ENCODE results near the gene TTLL12.

The TTLL12 gene

GRCh38 chr22:43217285-43218030 is 30.5 kb upstream of the TTLL12 start:
- TF ChIP-seq CTCF (IDR thresholded peaks at IDR 0.05; ENCODE audit: insufficient read depth, low read length, missing control alignments): no peak
- DNase-seq (ENCODE audit: low read depth, low spot score): no peak
- POLR2A ChIA-PET: no interaction called here
- CTCF ChIA-PET: no interaction called here
- no peak overlapping the region for H3K4me3 ChIP-seq (ENCODE audit: low read depth, low read length)

GRCh38 chr22:43216738-43217137 is 29.8 kb upstream of the TTLL12 start:
- H3K4me3 ChIP-seq (ENCODE audit: low read depth, low read length): no peak overlapping the region
- ChIA-PET POLR2A (no interaction called here), CTCF (interaction anchor here (0.7 to 1.4 kb wide), 3 partner anchors 11 to 29 kb away, joined by 3 to 4 read pairs (median 4); no protein-coding TSS in a partner anchor)
- TF ChIP-seq CTCF (IDR thresholded peaks at IDR 0.05; ENCODE audit: insufficient read depth, low read length, missing control alignments): no peak
- no peak for DNase-seq (ENCODE audit: low read depth, low spot score)

- no peak overlapping the region for H3K4me3 ChIP-seq (ENCODE audit: low read depth, low read length)
- no peak for TF ChIP-seq CTCF (IDR thresholded peaks at IDR 0.05; ENCODE audit: insufficient read depth, low read length, missing control alignments)
- ChIA-PET POLR2A (no interaction called here), CTCF (interaction anchor here (1.2 kb wide), 1 partner anchor 171 kb away, joined by 3 read pairs; no protein-coding TSS in a partner anchor)
- DNase-seq (ENCODE audit: low read depth, low spot score): no peak
Observed at GRCh38 chr22:43213962-43214361, 27.0 kb upstream of the TTLL12 start.

GRCh38 chr22:43213051-43213450 is 26.1 kb upstream of the TTLL12 start:
- TF ChIP-seq CTCF (IDR thresholded peaks at IDR 0.05; ENCODE audit: insufficient read depth, low read length, missing control alignments): no peak

GRCh38 chr22:43212434-43212952 is 25.6 kb upstream of the TTLL12 start:
- DNase-seq (ENCODE audit: low read depth, low spot score): no peak
- CTCF ChIA-PET: interaction anchor here (1.3 kb wide), 1 partner anchor 19 kb away, joined by 6 read pairs; no protein-coding TSS in a partner anchor
- POLR2A ChIA-PET: no interaction called here
- TF ChIP-seq CTCF (IDR thresholded peaks at IDR 0.05; ENCODE audit: insufficient read depth, low read length, missing control alignments): no peak
- H3K4me3 ChIP-seq (ENCODE audit: low read depth, low read length): no peak overlapping the region

More at GRCh38 chr22:43213051-43213450, 26.1 kb upstream of the TTLL12 start:
- no peak overlapping the region for H3K4me3 ChIP-seq (ENCODE audit: low read depth, low read length)
- no peak for DNase-seq (ENCODE audit: low read depth, low spot score)
- CTCF ChIA-PET: interaction anchor here (0.8 to 1.3 kb wide), 3 partner anchors 19 to 176 kb away, joined by 3 to 6 read pairs (median 3); no protein-coding TSS in a partner anchor
- POLR2A ChIA-PET: no interaction called here

- no peak overlapping the region for H3K4me3 ChIP-seq (ENCODE audit: low read depth, low read length)
- no peak for TF ChIP-seq CTCF (IDR thresholded peaks at IDR 0.05; ENCODE audit: insufficient read depth, low read length, missing control alignments)
- ChIA-PET CTCF (no interaction called here), POLR2A (no interaction called here)
- DNase-seq (ENCODE audit: low read depth, low spot score): no peak
Observed at GRCh38 chr22:43211941-43212433, 25.1 kb upstream of the TTLL12 start.

All from AG04449 (cell line).